Measurements from ENCODE around the gene USHBP1.

The USHBP1 gene

GRCh38 chr19:17305216-17305516 lies 40.6 kb upstream of the USHBP1 start:
- Histone ChIP-seq H3K4me1 (ENCODE audit: insufficient read depth, low read length, severe bottlenecking) (peaks cover 42% of the 10 kb centered on the region), H3K27me3 (ENCODE audit: insufficient read depth, low read length) (no peaks in the 10 kb centered on the region), H3K4me3 (ENCODE audit: low read depth, low read length, poor library complexity, severe bottlenecking) (no peak overlapping the region), H3F3A (ENCODE audit: insufficient read depth, low read length) (peaks cover 6% of the 10 kb centered on the region; the same call in 1 of the 2 replicates), H3K27ac (ENCODE audit: low read depth, low read length, poor library complexity, severe bottlenecking) (peak overlapping the region; percentile 62), H4K20me1 (ENCODE audit: insufficient read depth, low read length) (no peaks in the 10 kb centered on the region), H3K36me3 (ENCODE audit: insufficient read depth, low read length) (peaks cover 8% of the 10 kb centered on the region; the same call in 1 of the 2 replicates), H3K9ac (ENCODE audit: low read length) (no peak overlapping the region), H3K9me2 (ENCODE audit: low read depth, low read length) (no peaks in the 10 kb centered on the region), H2AFZ (ENCODE audit: low read length) (no peak overlapping the region), H3K79me2 (ENCODE audit: insufficient read depth, low read length) (peaks cover 5% of the 10 kb centered on the region), H3K9me3 (ENCODE audit: low read length) (no peaks in the 10 kb centered on the region), H3K4me2 (ENCODE audit: low read length) (peak overlapping the region; percentile 5; the same call in 1 of the 2 replicates)
- TF ChIP-seq EZH2 (IDR thresholded peaks at IDR 0.05; ENCODE audit: borderline replicate concordance, low read length) (no peak), CTCF (IDR thresholded peaks at IDR 0.05; ENCODE audit: low read length) (no peak)

- Histone ChIP-seq H3K9ac (ENCODE audit: low read length) (no peak overlapping the region), H3K4me3 (ENCODE audit: low read depth, low read length, poor library complexity, severe bottlenecking) (no peak overlapping the region), H3K27ac (ENCODE audit: low read depth, low read length, poor library complexity, severe bottlenecking) (peak overlapping the region; percentile 62)
Measured at GRCh38 chr19:17304386-17305215, 40.1 kb upstream of the USHBP1 start.

GRCh38 chr19:17303940-17304267 lies 39.4 kb upstream of the USHBP1 start:
- Histone ChIP-seq H3K36me3 (ENCODE audit: insufficient read depth, low read length) (peaks cover 11% of the 10 kb centered on the region), H3K4me3 (ENCODE audit: low read depth, low read length, poor library complexity, severe bottlenecking) (peak overlapping the region; percentile 78), H3K9ac (ENCODE audit: low read length) (peak overlapping the region; percentile 43; the same call in 1 of the 2 replicates), H3K4me1 (ENCODE audit: insufficient read depth, low read length, severe bottlenecking) (peaks cover 39% of the 10 kb centered on the region), H3K27ac (ENCODE audit: low read depth, low read length, poor library complexity, severe bottlenecking) (peak overlapping the region; percentile 18), H3K79me2 (ENCODE audit: insufficient read depth, low read length) (no peaks in the 10 kb centered on the region; the same call in 1 of the 2 replicates), H3K9me3 (ENCODE audit: low read length) (no peaks in the 10 kb centered on the region), H3F3A (ENCODE audit: insufficient read depth, low read length) (peaks cover 6% of the 10 kb centered on the region; the same call in 1 of the 2 replicates), H2AFZ (ENCODE audit: low read length) (no peak overlapping the region), H3K9me2 (ENCODE audit: low read depth, low read length) (no peaks in the 10 kb centered on the region), H3K27me3 (ENCODE audit: insufficient read depth, low read length) (no peaks in the 10 kb centered on the region), H3K4me2 (ENCODE audit: low read length) (peak overlapping the region; percentile 84), H4K20me1 (ENCODE audit: insufficient read depth, low read length) (no peaks in the 10 kb centered on the region)
- TF ChIP-seq EZH2 (IDR thresholded peaks at IDR 0.05; ENCODE audit: borderline replicate concordance, low read length) (no peak), CTCF (IDR thresholded peaks at IDR 0.05; ENCODE audit: low read length) (no peak)

More at GRCh38 chr19:17304386-17305215, 40.1 kb upstream of the USHBP1 start:
- H3K4me1 ChIP-seq (ENCODE audit: insufficient read depth, low read length, severe bottlenecking) = peaks cover 39% of the 10 kb centered on the region
- no peaks in the 10 kb centered on the region; the same call in 1 of the 2 replicates for H3K79me2 ChIP-seq (ENCODE audit: insufficient read depth, low read length)
- H3F3A ChIP-seq (ENCODE audit: insufficient read depth, low read length) = peaks cover 6% of the 10 kb centered on the region; the same call in 1 of the 2 replicates
- no peak for TF ChIP-seq EZH2 (IDR thresholded peaks at IDR 0.05; ENCODE audit: borderline replicate concordance, low read length)
- no peak for TF ChIP-seq CTCF (IDR thresholded peaks at IDR 0.05; ENCODE audit: low read length)
- H3K9me3 ChIP-seq (ENCODE audit: low read length) = no peaks in the 10 kb centered on the region
- H3K4me2 ChIP-seq (ENCODE audit: low read length) = peak overlapping the region; percentile 5; the same call in 1 of the 2 replicates
- H3K9me2 ChIP-seq (ENCODE audit: low read depth, low read length) = no peaks in the 10 kb centered on the region
- no peaks in the 10 kb centered on the region for H3K27me3 ChIP-seq (ENCODE audit: insufficient read depth, low read length)
- no peak overlapping the region for H2AFZ ChIP-seq (ENCODE audit: low read length)
- H3K36me3 ChIP-seq (ENCODE audit: insufficient read depth, low read length) = peaks cover 8% of the 10 kb centered on the region; the same call in 1 of the 2 replicates
- H4K20me1 ChIP-seq (ENCODE audit: insufficient read depth, low read length) = no peaks in the 10 kb centered on the region

All from OCI-LY1 (cell line).